ENCODE data around the gene SCO2. TPM values are rescaled to one million over a fixed set of nuclear protein-coding genes. Genes with fewer than 3 reads are reported as not detected.

SCO2 gene
- total RNA-seq, 3 donors from 2014 or later (not counting 1 experiment from before 2014, with no cell fraction given) = 2.8 to 13.5 (median 8.4) TPM

- Histone ChIP-seq H3K4me1 (ENCODE audit: control insufficient read depth, insufficient read depth, low read length) (peaks cover 7% of the 10 kb centered on the region), H3K36me3 (ENCODE audit: control insufficient read depth, insufficient read depth, low read length) (no peaks in the 10 kb centered on the region), H3K4me3 (ENCODE audit: low read length) (no peak overlapping the region), H3K9me3 (ENCODE audit: control insufficient read depth, insufficient read depth, low read length) (no peaks in the 10 kb centered on the region), H3K27me3 (ENCODE audit: control insufficient read depth, insufficient read depth, low read length) (no peaks in the 10 kb centered on the region), H3K27ac (ENCODE audit: low read length) (no peak overlapping the region)
- Mint-ChIP-seq H3K27ac (no peak overlapping the region), H3K4me1 (peaks cover 0 to 5% of the 10 kb centered on the region in 2 donors), H3K9me3 (no peaks in the 10 kb centered on the region), H3K4me3 (no peak overlapping the region), H3K27me3 (ENCODE audit: low read depth in 2 of 2) (peaks cover 6 to 7% of the 10 kb centered on the region in 2 donors), H3K36me3 (no peaks in the 10 kb centered on the region)
- 36% methylated on average over 27 of the region's 27 CpGs for WGBS (ENCODE audit: insufficient coverage)
- ATAC-seq = no peak
- DNase-seq = peak in 1 of 2 donors; percentile 18
- intact Hi-C loops (cut with micrococcal nuclease) = loop anchor here (10.0 kb wide), 1 partner anchor 216 kb away; the partner anchor contains the start of gene MAPK11
- TF ChIP-seq CTCF (IDR thresholded peaks at IDR 0.05) = no peak
Observed at GRCh38 chr22:50490531-50491308, 34.7 kb downstream of the SCO2 start.

GRCh38 chr22:50489363-50490243, 35.8 kb downstream of the SCO2 start:
- no peak for ATAC-seq
- peaks cover 7% of the 10 kb centered on the region for H3K4me1 ChIP-seq (ENCODE audit: control insufficient read depth, insufficient read depth, low read length)
- no peak overlapping the region for H3K4me3 Mint-ChIP-seq
- no peak for TF ChIP-seq CTCF (IDR thresholded peaks at IDR 0.05)
- intact Hi-C loops (cut with micrococcal nuclease) = loop anchor here (10.0 kb wide), 1 partner anchor 215 kb away; the partner anchor contains the start of gene MAPK11
- no peak overlapping the region for H3K4me3 ChIP-seq (ENCODE audit: low read length)
- H3K9me3 Mint-ChIP-seq = no peaks in the 10 kb centered on the region
- no peak overlapping the region for H3K27ac Mint-ChIP-seq
- H3K27ac ChIP-seq (ENCODE audit: low read length) = no peak overlapping the region
- H3K9me3 ChIP-seq (ENCODE audit: control insufficient read depth, insufficient read depth, low read length) = no peaks in the 10 kb centered on the region
- no peaks in the 10 kb centered on the region for H3K27me3 ChIP-seq (ENCODE audit: control insufficient read depth, insufficient read depth, low read length)
- DNase-seq = no peak
- no peaks in the 10 kb centered on the region for H3K36me3 ChIP-seq (ENCODE audit: control insufficient read depth, insufficient read depth, low read length)
- no peaks in the 10 kb centered on the region for H3K36me3 Mint-ChIP-seq
- H3K4me1 Mint-ChIP-seq = peaks cover 0 to 5% of the 10 kb centered on the region in 2 donors
- peaks cover 8 to 9% of the 10 kb centered on the region in 2 donors for H3K27me3 Mint-ChIP-seq (ENCODE audit: low read depth in 2 of 2)
- WGBS (ENCODE audit: insufficient coverage) = 93% methylated on average over 31 of the region's 31 CpGs

- Mint-ChIP-seq H3K4me1 (peaks cover 0 to 5% of the 10 kb centered on the region in 2 donors), H3K27me3 (ENCODE audit: low read depth in 2 of 2) (peaks cover 8 to 9% of the 10 kb centered on the region in 2 donors), H3K9me3 (no peaks in the 10 kb centered on the region), H3K36me3 (no peaks in the 10 kb centered on the region), H3K4me3 (no peak overlapping the region), H3K27ac (no peak overlapping the region)
- WGBS (ENCODE audit: insufficient coverage) = 92% methylated on average over 19 of the region's 19 CpGs
- no peaks in the 10 kb centered on the region for H3K36me3 ChIP-seq (ENCODE audit: control insufficient read depth, insufficient read depth, low read length)
- DNase-seq = no peak
- H3K27ac ChIP-seq (ENCODE audit: low read length) = no peak overlapping the region
- intact Hi-C loops (cut with micrococcal nuclease) = no loop called here
- no peaks in the 10 kb centered on the region for H3K9me3 ChIP-seq (ENCODE audit: control insufficient read depth, insufficient read depth, low read length)
- no peak overlapping the region for H3K4me3 ChIP-seq (ENCODE audit: low read length)
- TF ChIP-seq CTCF (IDR thresholded peaks at IDR 0.05) = no peak
- no peaks in the 10 kb centered on the region for H3K27me3 ChIP-seq (ENCODE audit: control insufficient read depth, insufficient read depth, low read length)
- peaks cover 7% of the 10 kb centered on the region for H3K4me1 ChIP-seq (ENCODE audit: control insufficient read depth, insufficient read depth, low read length)
- no peak for ATAC-seq
Observed at GRCh38 chr22:50488886-50489285, 36.5 kb downstream of the SCO2 start.
